DMS 273 (cell line): ENCODE data around the gene BEND6.
A peak's percentile ranks its signal among the peaks of the same experiment; 100 is the strongest.
"Not testable (repeated sequence)": the region's sequence is repeated elsewhere in the genome, so short reads cannot be mapped to it uniquely, and the experiment has no call there.

ENCODE experiments used
- DNase-seq: peaks from one replicate; lab custom pipeline; 2025; ENCODE audit not compliant: unreplicated experiment; lab: John Stamatoyannopoulos, UW

BEND6 gene

GRCh38 chr6:57026001-57026400 is 71.1 kb downstream of the BEND6 start:
- DNase-seq = no peak

GRCh38 chr6:57027301-57027700 is 72.4 kb downstream of the BEND6 start:
- DNase-seq = no peak

- DNase-seq = no peak
These were observed 74.3 kb downstream of the BEND6 start for GRCh38 chr6:57029213-57029612.

- DNase-seq = no peak
These were observed 78.3 kb downstream of the BEND6 start for GRCh38 chr6:57033228-57033627.

- DNase-seq = no peak
These were observed 80.6 kb downstream of the BEND6 start for GRCh38 chr6:57035549-57035948.

GRCh38 chr6:57038906-57039305 is 84.0 kb downstream of the BEND6 start:
- peak; percentile 26 for DNase-seq

GRCh38 chr6:57040011-57040410 is 85.1 kb downstream of the BEND6 start:
- DNase-seq = peak; percentile 63

GRCh38 chr6:57044061-57044460 is 89.2 kb downstream of the BEND6 start:
- not testable (repeated sequence) for DNase-seq

GRCh38 chr6:57044568-57044967 is 89.7 kb downstream of the BEND6 start:
- no peak for DNase-seq

- DNase-seq = peak; percentile 96
These were observed 91.7 kb downstream of the BEND6 start, which contains the start of gene KIAA1586 for GRCh38 chr6:57046332-57047256. Gene KIAA1586 (plus strand): TSS chr6:57046693. CDS start chr6:57046756, 63 bp downstream.

GRCh38 chr6:57047257-57047585 is 92.3 kb downstream of the BEND6 start:
- DNase-seq = not testable (repeated sequence)

GRCh38 chr6:57047859-57048258 is 93.0 kb downstream of the BEND6 start:
- DNase-seq = not testable (repeated sequence)

GRCh38 chr6:57048577-57048976 is 93.7 kb downstream of the BEND6 start:
- DNase-seq = no peak

GRCh38 chr6:57063847-57064246 is 108.9 kb downstream of the BEND6 start:
- no peak for DNase-seq

- DNase-seq = no peak
These were observed 109.9 kb downstream of the BEND6 start for GRCh38 chr6:57064809-57065208.

- DNase-seq = no peak
These were observed 113.2 kb downstream of the BEND6 start for GRCh38 chr6:57068061-57068460.

GRCh38 chr6:57069228-57069627 is 114.3 kb downstream of the BEND6 start:
- DNase-seq = no peak

GRCh38 chr6:57069920-57070331 is 115.0 kb downstream of the BEND6 start:
- DNase-seq = no peak

- peak; percentile 17 for DNase-seq
These were observed 117.2 kb downstream of the BEND6 start for GRCh38 chr6:57072108-57072507.

GRCh38 chr6:57074383-57074782 is 119.5 kb downstream of the BEND6 start:
- no peak for DNase-seq

- DNase-seq = no peak
These were observed 120.2 kb downstream of the BEND6 start for GRCh38 chr6:57075092-57075491.
